GM19395 (cell line): ENCODE results near the gene SDR9C7.
"Not testable (repeated sequence)": the region's sequence is repeated elsewhere in the genome, so short reads cannot be mapped to it uniquely, and the experiment has no call there.

ENCODE experiments used
- ATAC-seq: cut with Tn5 transposase; IDR thresholded peaks from one replicate; pipeline ENCODE4 v1.9.1; 2021; ENCODE audit warnings: mild to moderate bottlenecking, moderate library complexity; ENCODE audit not compliant: unreplicated experiment

Gene SDR9C7

GRCh38 chr12:56879240-56880124 is 54.7 kb downstream of the SDR9C7 start:
- not testable (repeated sequence) for ATAC-seq

GRCh38 chr12:56878010-56878339 is 56.2 kb downstream of the SDR9C7 start:
- ATAC-seq, result no peak

- ATAC-seq, result no peak
These were observed 56.8 kb downstream of the SDR9C7 start for GRCh38 chr12:56877195-56878009.

- ATAC-seq, result no peak
These were observed 59.4 kb downstream of the SDR9C7 start for GRCh38 chr12:56874821-56875220.

GRCh38 chr12:56873382-56873781 is 60.8 kb downstream of the SDR9C7 start:
- ATAC-seq, result no peak
